Transverse colon (tissue), 3 donors: ENCODE results near the gene SGO2.

Experiments used
- EP300 ChIP-seq: sonication (generic); formaldehyde crosslinking; IDR thresholded peaks from one replicate; pipeline ENCODE4 v1.6.1; 2017; ENCODE audit warnings: antibody characterized with exemption, low read depth
- TF ChIP-seq, protein P1 (sequence below), 5 experiments: fragments of 200-600 bp in 3 of 5; fragments of 450-650 bp in 2 of 5; sonication (generic) in 3 of 5; IDR thresholded peaks; 1 replicate in 2 of 5; 2 replicates in 3 of 5; pipeline ENCODE4 v1.5.1; 2016 to 2017; ENCODE audit warnings: antibody characterized with exemption in 5 of 5, inconsistent platforms in 3 of 5, mild to moderate bottlenecking in 2 of 5, moderate library complexity in 1 of 5

DNA sequence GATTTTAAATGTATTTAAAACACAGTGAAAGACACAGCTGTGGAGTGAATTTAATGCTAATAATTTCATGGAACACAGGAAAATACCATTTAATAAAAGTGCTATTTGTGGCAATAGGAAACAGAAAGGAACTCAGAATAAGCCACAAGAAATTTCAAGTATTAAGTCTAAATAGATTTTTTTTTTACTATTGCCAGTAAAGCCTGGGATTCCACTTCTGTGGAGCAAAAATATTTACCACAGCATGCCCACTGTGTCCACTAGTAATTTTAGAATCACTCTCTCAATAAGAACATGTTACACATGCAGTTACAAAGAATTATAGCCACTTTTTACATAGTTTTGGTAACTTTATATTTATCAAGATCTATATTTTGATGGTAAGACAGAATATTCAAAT lies 33.4 kb upstream of the SGO2 start:
- TF ChIP-seq, protein P1, sequence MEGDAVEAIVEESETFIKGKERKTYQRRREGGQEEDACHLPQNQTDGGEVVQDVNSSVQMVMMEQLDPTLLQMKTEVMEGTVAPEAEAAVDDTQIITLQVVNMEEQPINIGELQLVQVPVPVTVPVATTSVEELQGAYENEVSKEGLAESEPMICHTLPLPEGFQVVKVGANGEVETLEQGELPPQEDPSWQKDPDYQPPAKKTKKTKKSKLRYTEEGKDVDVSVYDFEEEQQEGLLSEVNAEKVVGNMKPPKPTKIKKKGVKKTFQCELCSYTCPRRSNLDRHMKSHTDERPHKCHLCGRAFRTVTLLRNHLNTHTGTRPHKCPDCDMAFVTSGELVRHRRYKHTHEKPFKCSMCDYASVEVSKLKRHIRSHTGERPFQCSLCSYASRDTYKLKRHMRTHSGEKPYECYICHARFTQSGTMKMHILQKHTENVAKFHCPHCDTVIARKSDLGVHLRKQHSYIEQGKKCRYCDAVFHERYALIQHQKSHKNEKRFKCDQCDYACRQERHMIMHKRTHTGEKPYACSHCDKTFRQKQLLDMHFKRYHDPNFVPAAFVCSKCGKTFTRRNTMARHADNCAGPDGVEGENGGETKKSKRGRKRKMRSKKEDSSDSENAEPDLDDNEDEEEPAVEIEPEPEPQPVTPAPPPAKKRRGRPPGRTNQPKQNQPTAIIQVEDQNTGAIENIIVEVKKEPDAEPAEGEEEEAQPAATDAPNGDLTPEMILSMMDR (IDR thresholded peaks at IDR 0.05) = no peak
- TF ChIP-seq EP300 = no peak
